Panc1 (cell line): ENCODE results near the gene PCSK7. TPM values are rescaled to one million over a fixed set of nuclear protein-coding genes. Genes with fewer than 3 reads are reported as not detected.
"Not testable (repeated sequence)": the region's sequence is repeated elsewhere in the genome, so short reads cannot be mapped to it uniquely, and the experiment has no call there.

Experiments used
- ATAC-seq: fragments of 200-7000 bp; cut with Tn5 transposase; 2 replicates; pipeline ENCODE4 v1.9.1; 2020; ENCODE audit warnings: mild to moderate bottlenecking, moderate library complexity
- BruUV-seq: library from RNA; stranded (reverse); fragments of 400-500 nt; replicated peaks from 2 replicates; lab custom pipeline; 2021; lab: Mats Ljungman, UMichigan
- CTCF ChIA-PET: fragments of 300-600 bp; sonication (Branson Sonifier 250); formaldehyde crosslinking; loops from one replicate; lab custom pipeline; 2022; ENCODE audit warnings: antibody characterized with exemption; lab: Charles Lee
- POLR2A ChIA-PET: fragments of 300-600 bp; sonication (Branson Sonifier 250); formaldehyde crosslinking; loops from one replicate; lab custom pipeline; 2022; ENCODE audit warnings: antibody characterized with exemption; lab: Charles Lee
- DNase-seq: peaks from one replicate; pipeline ENCODE4 v3.0.0-alpha.2; 2010; ENCODE audit warnings: low read depth, low spot score
- H3K27ac ChIP-seq: 2 replicates; pipeline ENCODE4 v1.5.1; 2011; ENCODE audit warnings: mild to moderate bottlenecking, low read length, inconsistent platforms
- H3K27me3 ChIP-seq: fragments of 200-500 bp; sonication (Bioruptor generic); 2 replicates; pipeline ENCODE4 v1.6.0; 2014; ENCODE audit warnings: low read length, inconsistent platforms; ENCODE audit not compliant: control insufficient read depth, insufficient read depth
- H3K36me3 ChIP-seq: fragments of 200-500 bp; sonication (Bioruptor generic); 2 replicates; pipeline ENCODE4 v1.5.1; 2014; ENCODE audit warnings: inconsistent platforms, mild to moderate bottlenecking, low read length, moderate library complexity; ENCODE audit not compliant: control insufficient read depth, insufficient read depth
- H3K4me1 ChIP-seq: 2 replicates; pipeline ENCODE4 v1.5.1; 2011; ENCODE audit warnings: inconsistent platforms, mild to moderate bottlenecking, low read length, moderate library complexity; ENCODE audit not compliant: control insufficient read depth, insufficient read depth
- H3K4me3 ChIP-seq, 2 experiments: 2 replicates each; pipeline ENCODE4 v1.5.1; 2011 to 2012; ENCODE audit warnings: low read depth in 2 of 2, low read length in 2 of 2, mild to moderate bottlenecking in 2 of 2, inconsistent platforms in 1 of 2, moderate library complexity in 1 of 2
- H3K9me3 ChIP-seq: fragments of 200-500 bp; sonication (Bioruptor generic); 2 replicates; pipeline ENCODE4 v1.5.1; 2014; ENCODE audit warnings: low read depth, mild to moderate bottlenecking, inconsistent platforms, low read length, moderate library complexity; ENCODE audit not compliant: control insufficient read depth, insufficient read depth
- POLR2AphosphoS5 ChIP-seq: IDR thresholded peaks from 2 replicates; pipeline ENCODE4 v1.6.1; 2012; ENCODE audit warnings: mild to moderate bottlenecking, low read depth, low read length, moderate library complexity
- SIN3A ChIP-seq: IDR thresholded peaks from 2 replicates; pipeline ENCODE4 v1.6.1; 2012; ENCODE audit warnings: low read depth, mild to moderate bottlenecking, low read length, moderate library complexity, borderline replicate concordance; ENCODE audit not compliant: insufficient read depth
- TCF7L2 ChIP-seq: IDR thresholded peaks from 2 replicates; pipeline ENCODE4 v1.6.1; 2011; ENCODE audit warnings: mild to moderate bottlenecking, low read depth, low read length, inconsistent platforms
- in situ Hi-C: cut with HindIII; loops from 2 replicates; pipeline ENCODE4 v1.10.0; 2016; ENCODE audit warnings: low sequenced_read_pairs, low pct_unique_long_range_greater_than_20kb
- intact Hi-C: fragments of 100-400 bp; cut with micrococcal nuclease; formaldehyde crosslinking; loops from one replicate; pipeline ENCODE4 v1.10.0; 2022; ENCODE audit not compliant: unreplicated experiment
- total RNA-seq: library from RNA; stranded (reverse); gene quantifications from one replicate; pipeline ENCODE4 v1.2.1, GENCODE V29; 2021; ENCODE audit not compliant: unreplicated experiment
- TF ChIP-seq, protein P1 (sequence below): fragments of 450-650 bp; IDR thresholded peaks from 2 replicates; pipeline ENCODE4 v1.5.1; 2017; ENCODE audit warnings: mild to moderate bottlenecking
- TF ChIP-seq, protein P2 (sequence below), 2 experiments: IDR thresholded peaks; 2 replicates each; pipeline ENCODE4 v1.6.1; 2011 to 2012; ENCODE audit warnings: low read depth in 2 of 2, control low read depth in 1 of 2, low read length in 1 of 2, mild to moderate bottlenecking in 1 of 2, moderate library complexity in 1 of 2; ENCODE audit not compliant: insufficient read depth in 1 of 2

The PCSK7 gene
- total RNA-seq, 1 experiment from 2014 or later, result 60.6 TPM

- ATAC-seq (0 out of 2 replicates have a peak, but pooled peaks have one; percentile 27), DNase-seq (no peak)
- H3K27ac ChIP-seq, result no peak overlapping the region
- in situ Hi-C loops (no loop called here), intact Hi-C loops (no loop called here)
- ChIA-PET POLR2A (interaction anchor here (0.6 kb wide), 1 partner anchor 101 kb away, joined by 3 read pairs; no protein-coding TSS in a partner anchor), CTCF (no interaction called here)
- H3K9me3 ChIP-seq, result no peaks in the 10 kb centered on the region
- TF ChIP-seq, protein P1, sequence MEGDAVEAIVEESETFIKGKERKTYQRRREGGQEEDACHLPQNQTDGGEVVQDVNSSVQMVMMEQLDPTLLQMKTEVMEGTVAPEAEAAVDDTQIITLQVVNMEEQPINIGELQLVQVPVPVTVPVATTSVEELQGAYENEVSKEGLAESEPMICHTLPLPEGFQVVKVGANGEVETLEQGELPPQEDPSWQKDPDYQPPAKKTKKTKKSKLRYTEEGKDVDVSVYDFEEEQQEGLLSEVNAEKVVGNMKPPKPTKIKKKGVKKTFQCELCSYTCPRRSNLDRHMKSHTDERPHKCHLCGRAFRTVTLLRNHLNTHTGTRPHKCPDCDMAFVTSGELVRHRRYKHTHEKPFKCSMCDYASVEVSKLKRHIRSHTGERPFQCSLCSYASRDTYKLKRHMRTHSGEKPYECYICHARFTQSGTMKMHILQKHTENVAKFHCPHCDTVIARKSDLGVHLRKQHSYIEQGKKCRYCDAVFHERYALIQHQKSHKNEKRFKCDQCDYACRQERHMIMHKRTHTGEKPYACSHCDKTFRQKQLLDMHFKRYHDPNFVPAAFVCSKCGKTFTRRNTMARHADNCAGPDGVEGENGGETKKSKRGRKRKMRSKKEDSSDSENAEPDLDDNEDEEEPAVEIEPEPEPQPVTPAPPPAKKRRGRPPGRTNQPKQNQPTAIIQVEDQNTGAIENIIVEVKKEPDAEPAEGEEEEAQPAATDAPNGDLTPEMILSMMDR, result no peak
- TF ChIP-seq POLR2AphosphoS5 (no peak), SIN3A (no peak), TCF7L2 (no peak)
- TF ChIP-seq, protein P2, sequence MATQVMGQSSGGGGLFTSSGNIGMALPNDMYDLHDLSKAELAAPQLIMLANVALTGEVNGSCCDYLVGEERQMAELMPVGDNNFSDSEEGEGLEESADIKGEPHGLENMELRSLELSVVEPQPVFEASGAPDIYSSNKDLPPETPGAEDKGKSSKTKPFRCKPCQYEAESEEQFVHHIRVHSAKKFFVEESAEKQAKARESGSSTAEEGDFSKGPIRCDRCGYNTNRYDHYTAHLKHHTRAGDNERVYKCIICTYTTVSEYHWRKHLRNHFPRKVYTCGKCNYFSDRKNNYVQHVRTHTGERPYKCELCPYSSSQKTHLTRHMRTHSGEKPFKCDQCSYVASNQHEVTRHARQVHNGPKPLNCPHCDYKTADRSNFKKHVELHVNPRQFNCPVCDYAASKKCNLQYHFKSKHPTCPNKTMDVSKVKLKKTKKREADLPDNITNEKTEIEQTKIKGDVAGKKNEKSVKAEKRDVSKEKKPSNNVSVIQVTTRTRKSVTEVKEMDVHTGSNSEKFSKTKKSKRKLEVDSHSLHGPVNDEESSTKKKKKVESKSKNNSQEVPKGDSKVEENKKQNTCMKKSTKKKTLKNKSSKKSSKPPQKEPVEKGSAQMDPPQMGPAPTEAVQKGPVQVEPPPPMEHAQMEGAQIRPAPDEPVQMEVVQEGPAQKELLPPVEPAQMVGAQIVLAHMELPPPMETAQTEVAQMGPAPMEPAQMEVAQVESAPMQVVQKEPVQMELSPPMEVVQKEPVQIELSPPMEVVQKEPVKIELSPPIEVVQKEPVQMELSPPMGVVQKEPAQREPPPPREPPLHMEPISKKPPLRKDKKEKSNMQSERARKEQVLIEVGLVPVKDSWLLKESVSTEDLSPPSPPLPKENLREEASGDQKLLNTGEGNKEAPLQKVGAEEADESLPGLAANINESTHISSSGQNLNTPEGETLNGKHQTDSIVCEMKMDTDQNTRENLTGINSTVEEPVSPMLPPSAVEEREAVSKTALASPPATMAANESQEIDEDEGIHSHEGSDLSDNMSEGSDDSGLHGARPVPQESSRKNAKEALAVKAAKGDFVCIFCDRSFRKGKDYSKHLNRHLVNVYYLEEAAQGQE (IDR thresholded peaks at IDR 0.05; ENCODE audit: insufficient read depth in 1 of 2, low read depth in 2 of 2, low read length in 1 of 2), result no peak
- H3K4me1 ChIP-seq, result no peaks in the 10 kb centered on the region
- no TSS peak for BruUV-seq
- H3K27me3 ChIP-seq, result no peaks in the 10 kb centered on the region
- no peak overlapping the region for H3K4me3 ChIP-seq
- no peaks in the 10 kb centered on the region for H3K36me3 ChIP-seq
These were observed 41.8 kb upstream of the PCSK7 start for GRCh38 chr11:117273550-117274289.

- intact Hi-C loops, ATAC-seq, in situ Hi-C loops, H3K4me3 ChIP-seq, CTCF ChIA-PET, H3K36me3 ChIP-seq, POLR2A ChIA-PET, H3K9me3 ChIP-seq, DNase-seq, H3K27ac ChIP-seq, H3K27me3 ChIP-seq, H3K4me1 ChIP-seq, BruUV-seq: not testable (repeated sequence)
These were observed 40.3 kb upstream of the PCSK7 start for GRCh38 chr11:117272175-117272574.

GRCh38 chr11:117271208-117271607 lies 39.3 kb upstream of the PCSK7 start:
- POLR2A ChIA-PET, result no interaction called here
- no peaks in the 10 kb centered on the region for H3K4me1 ChIP-seq
- no peaks in the 10 kb centered on the region for H3K27me3 ChIP-seq
- in situ Hi-C loops, result no loop called here
- no peaks in the 10 kb centered on the region for H3K36me3 ChIP-seq
- DNase-seq (no peak), ATAC-seq (no peak)
- H3K4me3 ChIP-seq, result no peak overlapping the region
- no TSS peak for BruUV-seq
- no peak overlapping the region for H3K27ac ChIP-seq
- CTCF ChIA-PET, result no interaction called here
- TF ChIP-seq POLR2AphosphoS5, result no peak
- TF ChIP-seq SIN3A, result no peak
- TF ChIP-seq, protein P2 (IDR thresholded peaks at IDR 0.05; ENCODE audit: insufficient read depth in 1 of 2, low read depth in 2 of 2, low read length in 1 of 2), result no peak
- TF ChIP-seq, protein P1, result no peak
- TF ChIP-seq TCF7L2, result no peak
- no peaks in the 10 kb centered on the region for H3K9me3 ChIP-seq
- intact Hi-C loops, result no loop called here
